ENCODE measurements around the gene ANKRD13A.

ANKRD13A gene

DNA sequence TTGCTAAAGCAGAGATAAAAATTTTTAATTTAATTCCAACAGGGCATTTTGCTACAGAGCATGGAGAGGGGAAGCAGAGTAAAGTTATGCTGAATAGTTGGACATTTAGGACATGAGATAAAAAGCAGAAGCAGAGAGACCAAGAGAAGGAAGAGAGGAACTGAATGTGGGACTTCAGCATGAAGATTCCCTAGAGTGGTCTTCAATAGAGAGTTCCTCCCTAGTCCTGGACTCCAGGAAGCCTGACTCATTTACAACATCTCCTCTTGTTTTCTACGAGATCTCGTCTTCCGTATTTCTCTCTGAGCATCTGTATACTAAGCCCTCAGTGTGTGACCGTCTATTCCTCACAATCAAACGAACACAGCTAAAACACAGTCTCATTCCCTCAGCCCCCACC is 89.7 kb downstream of the ANKRD13A start:
- no peak for DNase-seq

Data from NCI-H1436 treated with DMSO at 0.1 percent for 48 hours (cell line).